Effector memory CD8-positive, alpha-beta T cell (primary cell): Measurements from ENCODE around the gene C20orf96.

Source experiments
- ATAC-seq: fragments of 150-1000 bp; cut with Tn5 transposase; replicated peaks from 2 replicates; pipeline ENCODE4 v1.10.0; 2021; ENCODE audit warnings: mild to moderate bottlenecking, moderate library complexity
- DNase-seq, 3 experiments: peaks; one replicate each; pipeline ENCODE4 v3.0.0; 2021
- H3K27ac Mint-ChIP-seq, 2 donors: one replicate each; pipeline ENCODE4 v1.8.0; 2022; ENCODE audit warnings: mild to moderate bottlenecking in 2 of 2, mixed read lengths in 2 of 2, moderate library complexity in 2 of 2
- H3K27me3 Mint-ChIP-seq, 2 donors: one replicate each; pipeline ENCODE4 v1.8.0; 2022; ENCODE audit warnings: mixed read lengths in 2 of 2
- H3K36me3 Mint-ChIP-seq: one replicate; pipeline ENCODE4 v1.8.0; 2022; ENCODE audit warnings: mild to moderate bottlenecking, moderate library complexity, mixed read lengths; ENCODE audit not compliant: insufficient read depth
- H3K4me1 Mint-ChIP-seq, 2 donors: one replicate each; pipeline ENCODE4 v1.8.0; 2022; ENCODE audit warnings: low read depth in 2 of 2, mixed read lengths in 2 of 2
- H3K4me3 Mint-ChIP-seq, 2 donors: one replicate each; pipeline ENCODE4 v1.8.0; 2022; ENCODE audit warnings: mild to moderate bottlenecking in 2 of 2, mixed read lengths in 2 of 2, moderate library complexity in 2 of 2
- H3K9me3 Mint-ChIP-seq, 2 donors: one replicate each; pipeline ENCODE4 v1.8.0; 2022; ENCODE audit warnings: mixed read lengths in 2 of 2

C20orf96 gene

DNA sequence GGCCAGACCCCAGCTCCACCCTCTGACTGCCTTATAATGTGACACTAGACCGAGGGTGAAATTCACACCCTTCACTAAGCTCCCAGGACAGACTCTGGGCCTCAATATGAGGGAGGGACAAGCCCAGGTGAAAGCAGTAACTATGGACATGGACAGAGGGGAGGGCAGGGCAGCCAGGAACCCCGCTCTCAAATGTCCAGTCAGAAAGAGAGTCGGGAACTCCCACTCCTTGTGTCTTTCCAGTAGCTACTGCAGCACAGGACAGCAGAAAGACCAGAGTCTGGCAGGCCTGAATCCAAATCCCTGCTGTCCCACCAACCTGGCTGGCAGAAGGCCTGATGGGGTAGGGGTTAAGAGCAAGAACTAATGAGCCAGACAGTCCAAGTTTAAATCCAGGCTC, 6.4 kb downstream of the C20orf96 start:
- Mint-ChIP-seq H3K9me3 (no peaks in the 10 kb centered on the region), H3K36me3 (no peaks in the 10 kb centered on the region), H3K27me3 (no peaks in the 10 kb centered on the region), H3K27ac (no peak overlapping the region), H3K4me3 (no peak overlapping the region), H3K4me1 (peaks cover 0 to 3% of the 10 kb centered on the region in 2 donors)
- DNase-seq = no peak
- no peak for ATAC-seq

DNA sequence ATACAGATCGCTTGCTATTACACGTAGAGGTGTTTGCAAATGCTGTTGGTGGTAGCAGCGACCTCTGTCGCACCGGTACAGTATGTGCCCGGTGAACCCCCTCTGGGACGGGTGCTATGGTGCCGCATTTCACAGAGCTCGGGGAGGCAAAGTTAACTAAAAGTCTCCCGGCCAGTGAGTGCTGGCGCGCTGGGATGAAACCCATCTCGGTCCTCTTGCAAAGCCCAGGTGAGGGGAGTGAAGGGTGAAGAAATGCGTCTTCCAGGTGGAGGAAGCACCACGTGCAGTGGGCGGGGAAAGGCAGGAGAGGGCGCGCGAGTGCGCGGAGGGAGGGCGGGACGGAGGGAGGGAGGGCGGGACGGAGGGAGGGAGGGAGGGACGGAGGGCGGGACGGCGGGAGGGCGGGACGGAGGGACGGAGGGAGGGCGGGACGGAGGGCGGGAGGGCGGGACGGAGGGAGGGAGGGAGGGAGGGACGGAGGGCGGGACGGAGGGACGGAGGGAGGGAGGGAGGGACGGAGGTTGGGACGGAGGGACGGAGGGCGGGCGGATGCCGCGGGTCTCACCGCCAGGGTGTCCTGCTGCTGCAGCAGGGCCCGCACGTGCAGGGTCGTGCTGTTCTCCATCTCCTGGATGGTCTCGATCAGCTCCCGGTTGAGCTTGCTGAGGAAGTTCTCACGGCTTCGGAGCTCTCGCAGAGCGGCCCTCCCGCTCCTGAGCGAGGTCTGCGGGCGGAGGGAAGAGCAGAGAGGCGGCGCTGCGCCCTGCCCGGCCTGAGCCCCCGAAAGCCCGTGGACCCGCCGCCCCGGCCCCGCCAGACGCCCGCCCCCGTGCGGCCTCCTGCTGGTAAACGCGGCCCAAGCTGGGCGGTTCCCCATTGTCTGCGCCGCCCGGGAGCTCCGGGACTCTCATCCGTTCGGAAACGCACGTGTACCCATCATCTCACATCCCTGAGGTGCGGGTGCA, 11.7 kb downstream of the C20orf96 start:
- no peaks in the 10 kb centered on the region for H3K4me1 Mint-ChIP-seq
- DNase-seq (no peak), ATAC-seq (no peak)
- H3K27ac Mint-ChIP-seq = peak overlapping the region in 1 of 2 donors; percentile 38
- peaks cover 0 to 1% of the 10 kb centered on the region in 2 donors for H3K9me3 Mint-ChIP-seq
- H3K27me3 Mint-ChIP-seq = no peaks in the 10 kb centered on the region
- no peak overlapping the region for H3K4me3 Mint-ChIP-seq
- H3K36me3 Mint-ChIP-seq = no peaks in the 10 kb centered on the region

DNA sequence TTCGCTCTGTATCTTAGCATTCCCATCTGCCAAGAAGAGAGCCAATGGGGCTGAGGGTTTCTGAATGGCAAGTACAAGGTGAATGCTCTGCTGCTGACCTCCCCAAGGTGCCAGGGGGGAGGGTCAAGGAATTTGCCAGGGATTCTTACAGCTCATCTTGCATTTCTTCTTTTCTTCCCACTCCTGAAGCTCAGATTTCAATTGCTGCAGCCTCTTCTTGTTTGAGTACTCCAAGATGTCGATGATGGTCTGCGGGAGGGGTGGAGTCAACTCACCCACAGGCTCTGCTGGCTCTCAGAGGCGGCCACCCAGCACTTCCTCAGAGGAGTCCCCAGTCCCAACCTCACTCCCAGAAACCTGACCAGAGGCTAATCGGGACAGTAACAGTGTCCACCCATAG, 12.4 kb downstream of the C20orf96 start:
- H3K27ac Mint-ChIP-seq = peak overlapping the region in 1 of 2 donors; percentile 38
- no peak overlapping the region for H3K4me3 Mint-ChIP-seq

DNA sequence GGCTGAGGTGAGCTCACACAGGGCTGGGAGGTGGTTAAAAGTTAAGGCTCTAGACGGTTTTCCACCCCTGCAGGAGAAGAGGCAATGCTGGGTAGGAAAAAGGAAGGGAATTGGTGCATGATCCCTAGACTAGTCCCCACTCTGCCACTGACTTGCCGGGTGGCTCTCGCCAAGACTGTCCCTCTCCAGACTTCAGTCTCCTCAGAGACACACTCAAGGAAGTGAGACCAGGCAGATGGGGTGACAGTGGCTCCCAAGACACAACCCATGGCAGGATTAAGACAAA, 13.1 kb downstream of the C20orf96 start:
- ATAC-seq (no peak), DNase-seq (no peak)
- H3K27me3 Mint-ChIP-seq = no peaks in the 10 kb centered on the region
- no peaks in the 10 kb centered on the region for H3K36me3 Mint-ChIP-seq
- peaks cover 0 to 1% of the 10 kb centered on the region in 2 donors for H3K9me3 Mint-ChIP-seq
- H3K4me3 Mint-ChIP-seq = no peak overlapping the region
- no peak overlapping the region for H3K27ac Mint-ChIP-seq
- no peaks in the 10 kb centered on the region for H3K4me1 Mint-ChIP-seq

More for the DNA sequence above, 12.4 kb downstream of the C20orf96 start:
- Mint-ChIP-seq H3K4me1 (no peaks in the 10 kb centered on the region), H3K36me3 (no peaks in the 10 kb centered on the region), H3K27me3 (no peaks in the 10 kb centered on the region), H3K9me3 (peaks cover 0 to 1% of the 10 kb centered on the region in 2 donors)
- ATAC-seq (no peak), DNase-seq (no peak)

DNA sequence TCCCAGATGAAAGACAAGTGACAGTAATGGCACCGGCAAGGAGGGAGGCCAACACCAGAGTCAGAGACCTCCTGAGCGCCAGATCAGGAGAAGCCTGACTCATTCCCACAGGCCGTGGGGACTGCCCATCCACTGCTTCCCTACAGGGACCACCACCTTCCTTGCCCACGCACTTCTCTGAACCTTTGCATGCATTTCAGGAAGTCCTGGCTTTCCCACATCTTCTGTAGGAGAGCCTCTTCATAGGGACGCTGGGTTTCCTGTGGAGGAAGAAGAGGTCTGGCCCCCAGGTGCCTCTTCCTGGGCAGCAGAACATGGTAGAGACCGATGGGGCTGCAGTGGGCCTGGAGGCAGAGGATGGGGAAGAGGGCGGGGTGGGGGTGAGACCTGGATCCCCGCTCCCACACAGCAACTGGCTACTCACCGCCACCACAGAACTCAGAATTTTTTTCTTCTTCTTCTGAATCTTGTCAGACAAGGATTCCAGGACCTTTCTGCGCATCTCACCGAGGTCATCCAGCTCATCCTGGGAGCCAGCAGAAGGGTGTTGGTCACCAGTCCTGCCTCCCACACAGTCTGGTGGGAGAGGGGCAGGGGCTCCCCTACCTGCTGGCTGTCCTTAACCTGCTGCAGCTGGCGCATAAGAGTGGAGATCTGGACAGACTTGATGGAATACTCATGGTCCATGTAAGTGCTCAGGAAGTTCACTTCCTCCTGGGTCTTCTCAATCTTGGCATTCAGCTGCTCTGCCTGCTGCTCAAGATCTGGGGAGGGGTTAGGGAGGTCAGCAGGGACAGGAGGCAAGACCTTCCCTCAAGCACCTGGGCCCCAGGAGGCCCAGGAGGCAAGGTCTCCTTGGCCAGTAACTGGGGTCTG, 13.7 kb downstream of the C20orf96 start:
- H3K4me3 Mint-ChIP-seq = no peak overlapping the region
- H3K36me3 Mint-ChIP-seq = no peaks in the 10 kb centered on the region
- H3K9me3 Mint-ChIP-seq = peaks cover 0 to 1% of the 10 kb centered on the region in 2 donors
- no peaks in the 10 kb centered on the region for H3K4me1 Mint-ChIP-seq
- no peak for DNase-seq
- H3K27ac Mint-ChIP-seq = no peak overlapping the region
- no peaks in the 10 kb centered on the region for H3K27me3 Mint-ChIP-seq
- no peak for ATAC-seq

DNA sequence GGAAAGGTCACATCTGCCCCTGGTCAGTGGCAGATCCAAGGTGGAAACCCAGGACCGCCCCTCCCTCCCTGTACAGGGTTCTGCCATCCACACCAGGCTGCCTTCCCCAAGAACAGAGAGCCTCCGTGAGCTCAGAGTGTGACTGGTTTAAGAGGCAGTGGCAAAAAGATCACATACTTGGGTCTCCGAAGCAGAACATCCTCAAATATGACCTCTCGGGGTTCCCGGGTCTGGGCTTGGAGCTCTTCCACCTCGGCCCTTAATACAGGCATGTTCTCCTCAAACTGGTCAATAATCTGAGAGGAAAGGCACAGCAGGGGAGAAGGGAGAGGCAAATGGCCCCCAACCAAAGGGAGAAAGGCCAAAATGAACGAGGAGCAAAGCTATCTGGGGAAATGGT, 14.8 kb downstream of the C20orf96 start:
- H3K4me1 Mint-ChIP-seq = no peaks in the 10 kb centered on the region
- H3K27ac Mint-ChIP-seq = no peak overlapping the region
- H3K4me3 Mint-ChIP-seq = no peak overlapping the region
- DNase-seq = no peak
- no peak for ATAC-seq
- no peaks in the 10 kb centered on the region for H3K27me3 Mint-ChIP-seq
- H3K9me3 Mint-ChIP-seq = peaks cover 0 to 1% of the 10 kb centered on the region in 2 donors
- no peaks in the 10 kb centered on the region for H3K36me3 Mint-ChIP-seq

DNA sequence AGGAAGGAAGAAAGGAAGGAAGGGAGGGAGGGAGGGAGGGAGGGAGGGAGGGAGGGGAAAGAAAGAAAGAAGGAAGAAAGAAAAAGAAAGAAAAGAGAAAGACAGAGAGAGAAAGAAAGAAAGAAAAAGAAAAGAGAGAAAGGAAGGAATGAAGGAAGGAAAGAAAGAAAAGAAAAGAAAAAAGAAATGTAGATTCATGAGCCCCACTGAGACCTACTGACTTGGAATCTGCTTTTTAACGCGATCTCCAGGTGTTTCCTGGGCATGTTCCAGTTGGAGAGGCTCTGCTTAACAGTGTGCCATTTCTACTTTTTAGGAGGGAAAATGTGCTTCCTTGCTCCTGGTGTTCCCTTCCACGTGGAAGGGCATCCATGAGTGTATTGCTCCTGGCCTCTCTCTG, 16.7 kb downstream of the C20orf96 start:
- H3K4me1 Mint-ChIP-seq = no peaks in the 10 kb centered on the region
- ATAC-seq (no peak), DNase-seq (no peak)
- peaks cover 0 to 1% of the 10 kb centered on the region in 2 donors for H3K9me3 Mint-ChIP-seq
- H3K36me3 Mint-ChIP-seq = no peaks in the 10 kb centered on the region
- no peak overlapping the region for H3K27ac Mint-ChIP-seq
- no peak overlapping the region for H3K4me3 Mint-ChIP-seq
- H3K27me3 Mint-ChIP-seq = no peaks in the 10 kb centered on the region

DNA sequence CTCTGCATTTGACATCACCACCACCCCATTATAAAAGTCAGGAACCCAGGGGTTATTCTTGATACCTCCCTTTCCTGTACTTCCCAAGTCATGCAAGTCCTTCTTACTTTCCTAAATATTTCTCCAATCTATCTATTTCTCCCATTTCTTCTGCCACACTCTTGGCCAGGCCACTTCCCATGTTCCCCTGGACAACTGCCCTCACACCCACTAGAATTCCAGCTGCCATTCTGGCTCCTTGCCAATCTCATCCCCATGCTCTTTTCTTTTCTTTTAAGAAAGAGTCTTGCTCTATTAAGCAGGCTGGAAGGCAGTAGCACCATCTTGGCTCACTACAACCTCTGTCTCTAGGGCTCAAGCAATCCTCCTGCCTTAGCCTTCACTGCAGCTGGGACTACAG, 17.8 kb downstream of the C20orf96 start:
- no peak for ATAC-seq
- no peak for DNase-seq
- Mint-ChIP-seq H3K36me3 (no peaks in the 10 kb centered on the region), H3K9me3 (no peaks in the 10 kb centered on the region), H3K4me3 (no peak overlapping the region), H3K27me3 (no peaks in the 10 kb centered on the region), H3K4me1 (no peaks in the 10 kb centered on the region), H3K27ac (peak overlapping the region in 1 of 2 donors; percentile 10)

DNA sequence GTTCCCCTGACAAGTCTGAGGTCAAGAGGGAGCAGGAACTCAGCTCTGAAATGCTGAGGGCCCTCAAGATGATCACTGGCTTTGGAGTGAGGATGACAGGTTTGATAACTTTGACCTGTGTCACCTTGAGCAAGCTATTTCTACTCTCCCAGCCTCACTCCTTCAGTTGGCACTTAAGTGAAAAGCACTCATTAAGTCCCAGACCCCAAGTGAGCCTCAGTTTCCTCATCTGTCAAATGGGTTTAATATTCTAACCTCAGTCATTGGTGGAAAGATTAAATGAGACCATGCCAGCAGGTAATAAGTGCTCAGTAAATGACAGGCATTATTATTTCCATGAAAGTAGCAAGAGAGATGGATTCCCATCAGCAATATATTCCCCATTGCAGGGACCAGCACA, 19.0 kb downstream of the C20orf96 start:
- Mint-ChIP-seq H3K36me3 (peaks cover 6% of the 10 kb centered on the region), H3K27ac (no peak overlapping the region), H3K4me3 (no peak overlapping the region), H3K4me1 (peaks cover 7% of the 10 kb centered on the region in 2 donors), H3K27me3 (peaks cover 6 to 7% of the 10 kb centered on the region in 2 donors), H3K9me3 (no peaks in the 10 kb centered on the region)
- DNase-seq (no peak), ATAC-seq (no peak)

DNA sequence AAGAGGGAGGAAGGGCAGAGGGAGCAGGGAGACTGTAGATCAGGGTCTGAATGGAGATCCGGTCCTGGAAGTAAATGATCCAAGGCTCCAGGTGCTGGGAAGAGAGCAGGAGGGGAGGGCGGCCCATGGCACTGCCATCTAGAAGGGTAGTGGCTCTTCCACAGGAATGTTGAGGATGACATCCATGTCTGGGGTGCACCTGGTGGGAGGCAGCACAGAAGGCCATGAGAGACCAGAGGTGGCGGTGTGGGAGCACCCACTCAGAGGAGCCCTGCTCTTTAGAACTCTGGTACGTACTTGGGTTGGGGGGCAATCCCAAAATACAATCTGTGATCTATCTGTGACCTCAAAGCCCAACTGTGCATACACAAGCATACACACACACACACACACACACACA, 19.5 kb downstream of the C20orf96 start:
- Mint-ChIP-seq H3K4me3 (no peak overlapping the region), H3K9me3 (no peaks in the 10 kb centered on the region), H3K27me3 (peaks cover 10 to 12% of the 10 kb centered on the region in 2 donors), H3K27ac (no peak overlapping the region), H3K36me3 (peaks cover 8% of the 10 kb centered on the region), H3K4me1 (peaks cover 9 to 10% of the 10 kb centered on the region in 2 donors)
- ATAC-seq = no peak
- DNase-seq = no peak

DNA sequence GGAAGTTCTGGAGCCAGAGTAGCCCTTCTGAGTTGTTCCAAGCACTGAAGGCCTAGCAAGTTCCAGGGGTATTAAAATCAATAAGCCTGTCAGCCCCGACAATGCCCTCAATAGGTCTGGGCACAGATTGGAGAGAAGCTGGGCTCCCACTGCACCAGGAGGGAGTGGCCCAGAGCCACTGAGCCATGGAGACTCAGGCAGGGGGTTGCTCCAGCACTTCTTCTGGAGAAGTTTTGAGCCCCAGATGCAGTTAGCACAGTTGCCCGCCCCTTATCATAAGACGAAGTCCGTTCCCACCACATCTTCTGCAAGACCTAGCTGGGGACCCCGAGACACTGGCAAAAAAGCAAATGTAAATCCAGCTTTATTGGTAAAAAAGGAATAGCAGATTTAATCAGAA, 20.0 kb downstream of the C20orf96 start:
- Mint-ChIP-seq H3K9me3 (no peaks in the 10 kb centered on the region), H3K4me3 (no peak overlapping the region), H3K27ac (no peak overlapping the region), H3K4me1 (peaks cover 9 to 10% of the 10 kb centered on the region in 2 donors), H3K36me3 (peaks cover 8% of the 10 kb centered on the region), H3K27me3 (peaks cover 13 to 14% of the 10 kb centered on the region in 2 donors)
- ATAC-seq (no peak), DNase-seq (no peak)

DNA sequence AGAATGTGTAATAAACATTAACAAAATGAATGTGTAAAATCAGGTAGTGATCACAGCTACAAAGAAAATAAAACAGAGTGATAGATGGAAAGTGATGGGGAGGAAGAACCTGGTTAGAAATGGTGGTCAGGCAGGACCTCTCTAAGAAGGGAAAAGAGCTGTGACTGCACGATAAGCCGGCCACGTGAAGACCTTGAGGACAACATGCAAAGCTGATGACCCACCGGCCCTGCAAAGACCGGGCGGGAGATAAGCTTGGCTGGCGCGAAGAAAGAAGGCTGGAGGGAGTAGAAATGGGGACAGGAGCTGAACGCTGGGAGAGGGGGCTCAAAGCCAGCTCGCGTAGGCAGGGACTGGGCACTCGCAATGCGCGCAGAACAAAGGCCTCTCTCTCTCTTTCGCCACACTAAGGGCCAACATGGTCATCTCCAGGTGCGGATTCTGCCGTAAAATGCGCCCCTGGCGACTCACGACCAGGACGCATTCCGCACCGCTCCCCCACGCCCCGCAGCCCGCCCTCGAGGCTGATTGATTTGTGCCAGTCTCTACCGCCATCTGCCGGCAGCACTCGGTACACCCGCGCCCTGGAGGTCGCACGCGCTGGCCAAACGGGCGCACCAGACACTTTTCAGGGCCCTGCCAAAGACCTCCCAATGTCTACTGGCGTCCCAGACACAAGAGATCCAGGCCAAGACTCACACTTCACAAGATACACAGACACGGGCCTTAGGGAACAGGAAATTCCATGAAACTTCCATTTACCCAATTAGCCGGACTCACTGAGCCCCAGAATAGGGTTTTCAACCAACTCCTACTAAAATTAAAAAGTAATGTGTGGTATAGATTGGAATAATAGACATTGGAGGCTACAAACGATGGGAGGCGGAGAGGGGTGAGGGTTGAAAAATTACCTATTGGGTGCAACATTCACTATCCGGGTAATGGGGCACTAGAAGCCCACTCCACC, 23.7 kb downstream of the C20orf96 start:
- H3K27me3 Mint-ChIP-seq = peaks cover 13 to 14% of the 10 kb centered on the region in 2 donors
- no peak overlapping the region for H3K27ac Mint-ChIP-seq
- no peaks in the 10 kb centered on the region for H3K9me3 Mint-ChIP-seq
- ATAC-seq = peak; percentile 100
- H3K4me1 Mint-ChIP-seq = peaks cover 9 to 10% of the 10 kb centered on the region in 2 donors
- H3K4me3 Mint-ChIP-seq = peak overlapping the region; percentile 73 to 88
- peak; percentile 86 to 88 (median 86) for DNase-seq
- peaks cover 8% of the 10 kb centered on the region for H3K36me3 Mint-ChIP-seq

DNA sequence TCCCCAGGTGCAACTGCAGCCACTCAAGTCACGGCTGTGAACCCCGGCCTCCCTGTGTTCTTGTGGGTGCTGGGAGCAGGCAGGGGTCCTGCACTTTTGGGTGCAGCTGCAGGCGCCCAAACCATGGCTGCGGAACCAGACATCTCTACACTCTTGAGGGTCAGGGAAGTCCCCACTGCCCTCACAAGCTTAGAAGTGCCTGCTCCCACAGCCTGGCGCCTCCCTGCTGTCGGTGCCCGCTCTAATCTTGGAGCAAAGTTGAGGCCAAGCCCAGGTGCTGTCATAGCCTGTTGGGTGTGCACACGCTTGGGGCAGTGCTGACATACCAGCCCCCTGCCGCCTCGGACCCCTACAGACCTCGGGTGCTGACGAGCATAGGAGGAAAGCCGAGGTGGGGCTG, 26.8 kb downstream of the C20orf96 start:
- H3K9me3 Mint-ChIP-seq = no peaks in the 10 kb centered on the region
- DNase-seq = no peak
- ATAC-seq = no peak
- H3K36me3 Mint-ChIP-seq = peaks cover 8% of the 10 kb centered on the region
- peaks cover 9 to 10% of the 10 kb centered on the region in 2 donors for H3K4me1 Mint-ChIP-seq
- peaks cover 21 to 35% of the 10 kb centered on the region in 2 donors for H3K27me3 Mint-ChIP-seq
- H3K4me3 Mint-ChIP-seq = no peak overlapping the region
- no peak overlapping the region for H3K27ac Mint-ChIP-seq
